HepG2 (cell line): ENCODE results near the gene PCNX1. TPM values are rescaled to one million over a fixed set of nuclear protein-coding genes. Genes with fewer than 3 reads are reported as not detected.

Experiments used
- AKNA ChIP-seq: sonication (generic); formaldehyde crosslinking; IDR thresholded peaks from 2 replicates; pipeline ENCODE4 v1.4.0; 2020; ENCODE audit warnings: missing genetic modification reagents, borderline replicate concordance
- ARNT ChIP-seq: fragments of 450-650 bp; IDR thresholded peaks from 2 replicates; pipeline ENCODE4 v1.6.1; 2017
- CREBL2 ChIP-seq: sonication (generic); formaldehyde crosslinking; IDR thresholded peaks from 2 replicates; pipeline ENCODE4 v1.8.1; 2023; ENCODE audit warnings: missing genetic modification reagents, mild to moderate bottlenecking, borderline replicate concordance
- EHMT2 ChIP-seq: fragments of 200-600 bp; sonication (generic); IDR thresholded peaks from 2 replicates; pipeline ENCODE4 v1.7.0; 2017; ENCODE audit warnings: antibody characterized with exemption, low read depth, low read length, borderline replicate concordance
- FOXA3 ChIP-seq: IDR thresholded peaks from 2 replicates; pipeline ENCODE4 v1.6.1; 2016; ENCODE audit warnings: missing genetic modification reagents, missing compliant biosample characterization
- KDM3A ChIP-seq: IDR thresholded peaks from 2 replicates; pipeline ENCODE4 v1.6.1; 2018; ENCODE audit warnings: low read depth, missing compliant biosample characterization
- KMT2B ChIP-seq: IDR thresholded peaks from 2 replicates; pipeline ENCODE4 v1.6.1; 2016; ENCODE audit warnings: missing genetic modification reagents, missing compliant biosample characterization
- NFATC3 ChIP-seq: sonication (generic); formaldehyde crosslinking; IDR thresholded peaks from 2 replicates; pipeline ENCODE4 v1.5.1; 2020; ENCODE audit warnings: mild to moderate bottlenecking, missing genetic modification reagents
- SP4 ChIP-seq: sonication (generic); formaldehyde crosslinking; IDR thresholded peaks from 2 replicates; pipeline ENCODE4 v1.8.1; 2023; ENCODE audit warnings: mild to moderate bottlenecking, missing genetic modification reagents
- YY1 ChIP-seq: IDR thresholded peaks from 2 replicates; pipeline ENCODE4 v1.6.1; 2011; ENCODE audit warnings: low read length, low read depth, moderate library complexity, mild to moderate bottlenecking; ENCODE audit not compliant: insufficient read depth, insufficient replicate concordance
- ZBTB2 ChIP-seq: sonication (generic); formaldehyde crosslinking; IDR thresholded peaks from 2 replicates; pipeline ENCODE4 v1.8.0; 2022; ENCODE audit warnings: low read depth, missing genetic modification reagents
- ZFP82 ChIP-seq: sonication (generic); formaldehyde crosslinking; IDR thresholded peaks from 2 replicates; pipeline ENCODE4 v1.5.1; 2020; ENCODE audit warnings: mild to moderate bottlenecking, missing genetic modification reagents, borderline replicate concordance
- ZNF205 ChIP-seq: IDR thresholded peaks from 2 replicates; pipeline ENCODE4 v1.6.1; 2018; ENCODE audit warnings: missing biosample characterization, missing genetic modification reagents
- ZNF362 ChIP-seq: sonication (generic); formaldehyde crosslinking; IDR thresholded peaks from 2 replicates; pipeline ENCODE4 v1.4.0; 2020; ENCODE audit warnings: missing genetic modification reagents, mild to moderate bottlenecking, borderline replicate concordance
- ZNF367 ChIP-seq: sonication (generic); formaldehyde crosslinking; IDR thresholded peaks from 2 replicates; pipeline ENCODE4 v1.4.0; 2020; ENCODE audit warnings: missing genetic modification reagents, borderline replicate concordance
- ZNF414 ChIP-seq: sonication (generic); formaldehyde crosslinking; IDR thresholded peaks from 2 replicates; pipeline ENCODE4 v1.5.0; 2020; ENCODE audit warnings: missing genetic modification reagents
- ZNF775 ChIP-seq: sonication (generic); formaldehyde crosslinking; IDR thresholded peaks from 2 replicates; pipeline ENCODE4 v1.4.0; 2020; ENCODE audit warnings: missing genetic modification reagents, mild to moderate bottlenecking, moderate library complexity, borderline replicate concordance
- ZNF878 ChIP-seq: sonication (generic); formaldehyde crosslinking; IDR thresholded peaks from 2 replicates; pipeline ENCODE4 v1.8.1; 2023; ENCODE audit warnings: mild to moderate bottlenecking, missing genetic modification reagents, moderate library complexity
- ZNF883 ChIP-seq: sonication (generic); formaldehyde crosslinking; IDR thresholded peaks from 2 replicates; pipeline ENCODE4 v1.5.1; 2020; ENCODE audit warnings: mild to moderate bottlenecking, missing genetic modification reagents; ENCODE audit errors: not compliant biosample characterization
- polyA plus RNA-seq, 8 experiments: library from polyadenylated mRNA; depleted of rRNA in 3 of 8; stranded (reverse) in 7 of 8; unstranded in 1 of 8; fragments of >200 nt; fragmentation: Illumina TruSeq in 4 of 8; extraction: Trizol in 4 of 8; gene quantifications; 2 replicates each; pipeline versions ENCODE4 v1.2.1 to v1.2.3, GENCODE V29; 2011 to 2016; ENCODE audit warnings: low read depth in 4 of 8, missing spikeins in 1 of 8, mixed read lengths in 1 of 8; ENCODE audit not compliant: insufficient read depth in 1 of 8
- total RNA-seq, 5 experiments: library from RNA; depleted of rRNA; stranded (reverse); fragments of >200 nt; fragmentation: Illumina TruSeq; extraction: Trizol; gene quantifications; 2 replicates each; pipeline ENCODE4 v1.2.3, GENCODE V29; 2016; ENCODE audit warnings: low read depth in 1 of 5

The PCNX1 gene
- total and polyA plus RNA-seq, 2 of the 13 experiments (the other 11 are each of a cell fraction or from before 2014, with no cell fraction given): 24.9 to 30.3 TPM

GRCh38 chr14:70907176-70907995 lies at the start of gene PCNX1 (continued):
- TF ChIP-seq ZNF367 (CRISPR knock-in tag): no peak; the same call in 1 of the 2 replicates
- TF ChIP-seq ARNT: no peak
- no peak for TF ChIP-seq ZNF883 (CRISPR knock-in tag)
- no peak for TF ChIP-seq CREBL2
- TF ChIP-seq FOXA3 (CRISPR knock-in tag): peak; percentile 47; the same call in 1 of the 2 replicates
- TF ChIP-seq ZNF362 (CRISPR knock-in tag): no peak
- TF ChIP-seq SP4 (CRISPR knock-in tag): peak; percentile 72; the same call in 1 of the 2 replicates
- TF ChIP-seq ZNF775 (CRISPR knock-in tag): no peak; the same call in 1 of the 2 replicates
- peak; percentile 38; the same call in 1 of the 2 replicates for TF ChIP-seq KDM3A (CRISPR knock-in tag)
- no peak for TF ChIP-seq ZNF205 (CRISPR knock-in tag)
- TF ChIP-seq ZNF878 (CRISPR knock-in tag): no peak
- TF ChIP-seq ZNF414 (CRISPR knock-in tag): no peak
- TF ChIP-seq YY1: peak; percentile 91
- TF ChIP-seq EHMT2: no peak
- TF ChIP-seq NFATC3 (CRISPR knock-in tag): no peak
- TF ChIP-seq ZFP82 (CRISPR knock-in tag): no peak
- TF ChIP-seq KMT2B (CRISPR knock-in tag): no peak
- peak; percentile 86 for TF ChIP-seq ZBTB2
- TF ChIP-seq AKNA (CRISPR knock-in tag): no peak
